A204.1 (cell line): Measurements from ENCODE around the gene CCZ1B.
"Not testable (repeated sequence)": the region's sequence is repeated elsewhere in the genome, so short reads cannot be mapped to it uniquely, and the experiment has no call there.

ENCODE experiments used
- FAIRE-seq: peaks from 2 replicates; lab custom pipeline; 2012; peaks lifted over from hg19 to GRCh38; lab: Jason Lieb, UNC

CCZ1B gene

DNA sequence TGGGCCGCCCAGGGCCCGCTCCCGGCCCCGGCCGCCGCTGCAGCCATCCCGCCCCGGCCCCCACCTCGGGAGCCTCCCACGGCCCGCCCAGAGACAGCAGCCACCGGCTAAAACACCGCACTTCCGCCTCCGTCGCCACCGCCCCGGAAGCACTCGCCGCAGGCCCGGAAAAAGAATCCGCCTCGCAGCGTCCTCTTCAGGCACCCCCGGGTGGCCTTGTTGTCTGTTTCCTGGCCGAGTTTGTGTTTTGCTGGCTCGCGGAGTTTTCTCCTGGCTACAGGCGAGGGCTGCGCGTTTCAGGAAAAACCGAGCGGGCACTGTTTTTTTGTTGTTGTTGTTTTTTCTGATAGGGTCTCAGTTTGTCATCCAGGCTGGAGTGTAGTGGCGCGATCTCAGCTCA, at the start of gene CCZ1B:
Gene CCZ1B, minus strand, starts transcription at position 125 of the 400 bp plus-strand sequence. Its CDS starts 78 bp downstream, at position 47.
- FAIRE-seq: not testable (repeated sequence)

DNA sequence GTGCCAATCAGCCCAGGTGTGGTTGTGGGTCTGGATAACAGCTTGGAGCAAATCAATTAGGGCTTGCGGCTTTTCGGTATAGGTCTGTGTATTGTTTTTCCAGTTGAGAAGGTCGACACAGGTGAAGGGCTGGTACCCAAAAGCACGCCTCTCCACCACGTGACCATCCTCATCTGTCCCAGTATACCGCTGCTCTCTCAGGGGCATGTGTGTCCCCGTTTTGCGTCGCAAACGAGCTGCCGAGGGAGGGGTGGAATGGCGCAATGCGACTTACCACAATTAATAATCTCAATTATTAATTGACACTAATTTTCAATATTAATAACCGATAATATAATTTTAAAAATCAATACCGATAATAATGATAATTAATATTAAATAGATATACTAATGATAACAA, 48.9 kb upstream of the CCZ1B start:
- not testable (repeated sequence) for FAIRE-seq

DNA sequence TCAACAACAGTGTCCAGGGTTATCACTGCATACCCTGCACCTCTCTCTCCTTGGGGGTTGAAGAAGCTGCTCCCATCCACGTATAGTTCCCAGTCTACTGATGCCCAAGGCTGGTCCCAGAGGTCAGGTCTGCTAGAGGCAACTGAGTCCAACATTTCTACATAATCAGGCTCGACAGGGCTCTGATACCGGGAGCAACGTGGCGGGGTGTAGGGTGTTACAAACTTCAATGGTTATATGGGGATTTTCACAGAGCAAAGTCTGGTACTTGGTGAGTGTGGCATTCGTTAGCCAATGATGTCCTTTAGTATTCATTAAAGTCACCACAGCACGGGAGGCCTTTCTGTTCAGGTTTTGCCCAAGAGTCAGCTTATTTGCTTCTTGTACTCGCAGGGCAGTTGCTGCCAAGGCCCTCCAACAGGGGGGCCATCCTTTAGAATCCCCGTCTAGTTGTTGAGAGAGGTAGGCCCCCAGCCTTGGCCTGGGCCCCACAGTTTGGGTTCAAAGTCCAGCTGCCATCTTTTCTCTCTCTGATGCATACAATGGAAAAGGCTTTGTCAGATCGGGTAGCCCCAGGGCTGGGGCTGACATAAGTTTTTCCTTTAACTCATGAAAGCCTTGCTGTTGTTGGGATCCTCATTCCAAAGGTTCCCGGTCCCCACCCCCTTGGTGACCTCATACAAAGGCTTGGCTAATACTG, 46.3 kb upstream of the CCZ1B start:
- not testable (repeated sequence) for FAIRE-seq

DNA sequence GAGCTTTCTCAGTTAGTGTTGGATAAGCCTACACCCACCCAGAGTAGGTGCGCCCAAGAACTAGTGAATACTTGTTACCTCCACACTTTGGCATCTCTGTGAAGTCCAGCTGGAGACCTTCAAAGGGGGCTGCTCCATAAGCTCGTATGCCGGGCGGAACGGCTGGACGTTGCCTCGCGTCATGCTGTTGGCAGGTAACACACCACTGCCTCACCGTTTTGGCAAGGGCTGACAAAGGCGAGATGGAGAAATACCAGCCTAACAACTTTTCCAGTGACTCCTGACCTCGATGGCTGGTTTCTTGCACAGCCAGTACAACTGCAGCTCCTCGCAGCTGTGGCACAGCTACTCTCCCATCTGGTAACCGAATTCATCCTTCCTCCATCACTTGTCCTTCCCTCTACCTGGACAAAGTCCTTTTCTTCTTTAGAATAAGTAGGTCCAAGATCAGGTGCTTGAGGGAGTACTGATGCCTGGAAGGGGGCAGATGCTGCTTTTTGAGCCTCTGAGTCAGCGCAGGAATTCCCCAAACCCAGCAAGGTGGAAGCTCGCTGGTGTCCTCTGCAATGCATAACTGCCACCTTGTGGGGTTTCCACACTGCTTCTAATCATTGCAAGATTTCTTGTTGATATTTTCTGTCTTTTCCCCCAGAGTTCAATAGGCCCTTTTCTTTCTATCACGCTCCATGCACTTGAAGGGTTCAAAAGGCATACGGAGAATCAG, 45.5 kb upstream of the CCZ1B start:
- not testable (repeated sequence) for FAIRE-seq

DNA sequence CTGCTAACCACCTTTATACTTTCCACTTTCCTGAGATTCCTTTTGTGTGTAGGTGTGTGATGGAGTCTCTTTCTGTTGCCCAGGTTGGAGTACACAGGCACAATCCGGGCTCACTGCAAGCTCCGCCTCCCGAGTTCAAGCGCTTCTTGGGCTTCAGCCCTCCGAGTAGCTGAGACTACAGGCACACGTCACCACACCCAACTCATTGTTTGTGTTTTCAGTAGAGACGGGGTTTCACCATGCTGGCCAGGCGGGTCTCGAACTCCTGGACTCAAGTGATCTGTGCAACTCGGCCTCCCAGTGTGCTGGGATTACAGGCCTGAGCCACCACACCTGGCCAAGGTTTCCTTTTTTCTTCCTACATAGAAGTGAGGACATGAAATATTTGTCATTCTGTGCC, 38.7 kb upstream of the CCZ1B start:
- FAIRE-seq: not testable (repeated sequence)

DNA sequence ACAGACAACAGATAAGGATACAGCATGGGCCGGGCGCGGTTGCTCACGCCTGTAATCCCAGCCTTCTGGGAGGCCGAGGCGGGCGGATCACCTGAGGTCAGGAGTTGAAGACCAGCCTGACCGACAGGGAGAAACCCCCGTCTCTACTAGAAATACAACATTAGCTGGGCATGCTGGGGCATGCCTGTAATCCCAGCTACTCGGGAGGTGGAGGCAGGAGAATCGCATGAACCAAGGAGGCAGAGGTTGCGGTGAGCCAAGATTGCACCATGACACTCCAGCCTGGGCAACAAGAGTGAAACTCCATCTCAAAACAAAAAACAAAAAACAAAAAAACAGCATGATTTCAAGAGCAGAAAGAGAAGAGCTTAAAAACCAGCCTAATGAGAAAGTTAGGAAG, 38.1 kb upstream of the CCZ1B start:
- FAIRE-seq: not testable (repeated sequence)

DNA sequence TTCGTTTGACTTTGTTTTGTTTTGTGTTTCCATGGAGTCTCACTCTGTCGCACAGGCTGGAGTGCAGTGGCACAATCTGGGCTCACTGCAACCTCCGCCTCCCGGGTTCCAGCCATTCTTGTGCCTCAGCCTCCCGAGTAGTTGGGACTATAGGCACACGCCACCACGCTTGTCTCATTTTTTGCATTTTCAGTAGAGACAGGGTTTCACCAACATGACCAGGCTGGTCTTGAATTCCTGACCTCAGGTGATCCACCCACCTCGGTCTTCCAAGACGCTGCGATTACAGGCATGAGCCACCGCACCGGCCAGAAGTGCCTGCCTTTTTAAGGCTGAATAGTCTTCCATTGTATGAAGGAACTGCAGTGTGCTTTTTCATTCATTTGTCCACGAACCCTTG, 36.8 kb upstream of the CCZ1B start:
- not testable (repeated sequence) for FAIRE-seq

DNA sequence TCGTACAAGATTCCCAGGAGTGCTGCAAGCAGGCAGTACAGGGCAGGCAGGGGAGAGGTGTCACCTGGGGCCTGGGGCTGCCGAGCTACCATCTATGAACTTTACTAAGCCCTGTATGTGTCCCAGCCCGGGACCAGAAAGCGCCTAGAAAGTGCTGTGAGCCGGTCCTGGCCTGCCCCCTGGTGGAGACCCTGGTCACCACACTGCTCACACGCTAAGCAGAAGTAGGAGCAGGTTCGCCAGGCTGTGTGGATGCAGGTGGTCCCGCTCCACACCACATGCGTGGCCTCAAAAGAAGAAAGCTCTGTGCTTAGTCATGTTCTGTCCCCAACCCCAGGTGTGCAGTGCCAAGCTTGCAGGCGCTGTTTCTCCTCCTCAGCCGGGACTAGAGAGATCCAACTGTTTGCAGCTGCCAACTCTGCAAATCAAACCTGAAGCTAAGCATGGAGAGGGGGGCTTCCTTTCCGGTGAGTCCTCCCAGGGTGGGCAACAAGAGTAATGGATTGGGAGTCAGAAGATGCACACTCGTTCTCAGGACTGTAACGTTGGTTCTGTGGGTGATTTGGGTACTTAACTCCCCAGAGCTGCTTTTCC, 31.7 kb upstream of the CCZ1B start:
- not testable (repeated sequence) for FAIRE-seq

DNA sequence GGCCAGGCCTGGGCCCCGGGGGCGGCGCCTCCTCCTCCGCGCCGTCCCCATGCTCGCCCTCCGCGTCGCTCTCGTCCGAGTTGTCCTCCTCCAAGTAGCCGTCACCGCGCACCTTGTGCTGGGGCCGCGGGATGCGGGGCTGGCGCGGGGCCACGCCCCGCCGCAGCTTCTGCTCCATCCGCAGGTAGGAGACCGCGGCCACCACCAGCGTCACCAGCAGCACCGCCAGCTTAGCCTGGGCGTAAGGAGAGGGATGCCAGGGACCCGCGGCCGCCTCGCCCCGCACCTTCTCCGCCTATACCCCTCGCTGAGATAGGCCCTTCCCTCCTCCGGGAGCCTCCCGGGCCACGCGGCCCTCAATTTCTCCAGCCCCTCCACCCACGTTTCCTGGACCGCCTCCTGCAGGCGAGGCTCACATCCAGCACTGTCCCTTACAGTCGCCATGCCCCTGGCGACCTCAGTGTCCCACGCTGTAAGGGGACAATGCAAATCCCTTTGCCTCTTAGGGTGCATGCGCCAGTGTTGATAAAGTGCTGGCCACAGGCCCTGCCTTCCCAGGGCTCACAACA, 29.6 kb upstream of the CCZ1B start:
- not testable (repeated sequence) for FAIRE-seq

DNA sequence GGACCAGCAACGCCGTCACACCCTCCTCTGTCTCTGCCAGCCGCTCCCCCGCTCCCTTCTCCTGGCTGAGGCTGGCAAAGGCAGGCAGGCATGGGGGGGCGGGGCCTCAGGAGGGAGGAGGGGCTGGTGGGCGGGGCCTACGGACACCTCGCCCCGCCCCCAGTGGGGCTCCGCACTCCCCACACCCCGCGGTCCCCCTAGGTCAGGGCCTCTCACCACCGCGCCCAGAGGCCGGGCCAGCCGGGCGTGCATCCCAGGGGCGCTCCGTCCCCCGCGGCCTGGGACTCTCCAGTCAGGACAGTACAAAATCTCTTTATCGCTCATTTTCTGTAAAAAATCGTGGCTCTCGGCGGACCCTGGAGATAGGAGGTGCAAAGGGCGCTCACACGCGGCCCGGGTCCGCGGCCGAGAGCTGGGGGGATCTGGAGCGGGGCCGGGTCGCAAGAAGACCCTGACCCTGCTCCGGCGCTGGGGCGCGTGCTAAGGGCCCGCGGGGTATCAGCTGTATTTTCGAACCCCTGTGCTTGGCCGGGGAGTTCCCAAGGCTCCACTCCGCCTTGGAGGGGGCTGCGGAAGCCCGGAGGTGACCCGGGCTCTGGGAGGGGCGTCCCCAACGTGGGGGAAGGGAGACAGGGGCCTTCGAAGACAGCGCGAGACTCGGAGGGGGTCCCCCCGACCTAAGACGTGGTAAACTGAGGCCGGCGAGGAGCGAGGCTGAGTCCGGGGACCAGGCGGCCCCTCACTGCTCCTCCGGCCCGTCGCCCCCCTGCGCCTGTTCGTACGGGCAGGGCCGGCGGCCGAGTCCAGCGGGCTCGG, 28.9 kb upstream of the CCZ1B start:
- FAIRE-seq: not testable (repeated sequence)

DNA sequence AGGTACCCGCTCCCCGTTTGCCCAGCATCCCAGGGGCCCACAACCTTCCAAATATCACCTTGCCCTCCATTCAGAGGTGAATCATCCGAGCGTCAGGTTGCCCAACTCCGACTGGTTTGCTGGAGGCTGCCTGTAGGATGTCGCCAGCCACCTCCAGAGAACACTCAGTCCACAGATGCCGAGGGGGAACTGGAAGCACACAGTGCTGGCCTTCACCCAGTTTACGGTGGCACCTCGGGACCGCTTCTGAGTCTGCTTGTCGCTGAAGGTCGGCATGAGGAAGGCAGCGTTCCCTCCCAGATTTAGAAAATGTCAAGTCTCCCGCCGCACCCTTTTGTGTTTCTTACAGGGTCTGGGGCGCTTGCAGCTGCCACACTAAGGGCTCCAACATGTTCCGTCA, 27.6 kb upstream of the CCZ1B start:
- FAIRE-seq: not testable (repeated sequence)

DNA sequence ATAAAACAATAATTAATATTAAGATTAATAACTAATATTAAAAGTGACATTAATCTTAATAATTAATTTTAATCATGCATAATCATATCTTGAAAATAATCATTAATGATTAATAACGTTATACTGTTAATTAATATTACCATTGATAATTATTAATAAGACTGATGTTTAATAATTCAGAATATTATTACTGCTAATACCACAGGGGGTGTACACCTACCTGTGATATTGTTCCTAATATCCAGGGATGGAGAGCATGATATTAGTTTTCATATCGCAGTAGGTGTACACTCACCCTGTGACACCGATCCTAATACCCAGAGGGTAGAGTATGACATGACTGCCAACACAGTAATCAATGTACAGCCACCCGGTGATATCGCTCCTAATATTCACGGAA, 23.1 kb upstream of the CCZ1B start:
- not testable (repeated sequence) for FAIRE-seq

DNA sequence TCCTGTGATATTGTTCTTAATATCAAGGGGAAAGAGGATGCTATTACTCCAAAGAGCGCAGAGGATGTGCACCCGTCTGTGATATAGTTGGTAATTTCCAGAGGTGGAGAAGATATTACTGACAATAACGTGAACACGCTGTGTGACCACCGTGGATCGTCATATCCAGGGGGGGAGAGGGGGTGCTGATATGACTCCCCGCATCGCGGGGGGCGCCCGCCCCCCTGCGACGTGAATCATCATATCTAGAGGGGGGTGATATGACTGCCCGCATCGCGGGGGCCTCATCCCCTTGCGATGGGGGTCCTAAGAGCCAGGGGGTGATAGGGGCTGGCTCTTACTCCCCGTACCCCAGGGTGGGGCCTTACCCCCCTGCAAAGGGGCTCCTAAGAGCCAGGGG, 21.7 kb upstream of the CCZ1B start:
- FAIRE-seq: not testable (repeated sequence)

DNA sequence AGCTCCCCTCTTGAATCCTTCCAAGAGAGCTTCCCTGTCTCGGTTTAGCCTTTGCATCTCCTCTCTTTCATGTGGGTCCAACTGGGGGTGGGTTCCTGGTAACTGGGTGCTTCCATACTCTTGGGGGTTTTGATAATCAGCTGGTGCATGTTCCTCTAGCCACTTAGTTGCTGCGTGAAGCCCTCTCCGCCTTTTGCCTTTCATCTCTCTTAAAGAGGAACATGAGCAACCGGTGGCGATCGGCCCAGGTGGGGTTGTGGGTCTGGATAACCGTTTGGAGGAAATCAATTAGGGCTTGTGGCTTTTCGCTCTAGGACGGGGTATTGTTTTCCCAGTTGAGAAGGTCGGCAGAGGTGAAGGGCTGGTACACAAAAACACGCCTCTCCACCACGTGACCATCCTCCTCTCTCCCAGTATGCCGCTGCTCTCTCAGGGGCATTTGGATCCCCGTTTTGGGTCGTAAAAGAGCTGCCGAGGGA, 19.9 kb upstream of the CCZ1B start:
- FAIRE-seq: not testable (repeated sequence)

DNA sequence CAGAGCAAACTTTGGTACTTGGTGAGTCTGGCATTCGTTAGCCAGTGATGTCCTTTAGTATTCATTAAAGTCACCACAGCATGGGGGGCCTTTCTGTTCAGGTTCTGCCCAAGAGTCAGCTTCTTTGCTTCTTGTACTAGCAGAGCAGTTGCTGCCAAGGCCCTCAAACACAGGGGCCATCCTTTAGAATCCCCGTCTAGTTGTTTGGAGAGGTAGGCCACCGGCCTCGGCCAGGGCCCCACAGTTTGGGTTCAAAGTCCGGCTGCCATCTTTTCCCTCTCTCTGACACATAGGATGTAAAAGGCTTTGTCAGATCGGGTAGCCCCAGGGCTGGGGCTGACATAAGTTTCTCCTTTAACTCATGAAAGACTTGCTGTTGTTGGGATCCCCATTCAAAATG, 17.6 kb upstream of the CCZ1B start:
- FAIRE-seq: not testable (repeated sequence)

DNA sequence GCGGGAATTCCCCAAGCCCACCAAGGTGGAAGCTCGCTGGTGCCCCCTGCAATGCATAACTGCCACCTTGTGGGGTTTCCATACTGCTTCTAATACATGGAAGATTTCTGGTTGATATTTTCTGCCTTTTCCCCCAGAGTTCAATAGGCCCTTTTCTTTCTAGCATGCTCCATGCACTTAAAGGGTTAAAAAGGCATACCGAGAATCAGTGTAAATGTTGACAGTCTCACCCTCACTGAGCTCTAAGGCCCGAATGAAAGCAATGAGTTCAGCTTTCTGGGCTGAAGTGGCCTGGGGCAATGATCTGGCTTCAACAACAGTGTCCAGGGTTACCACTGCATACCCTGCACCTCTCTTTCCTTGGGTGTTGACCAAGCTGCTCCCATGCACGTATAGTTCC, 17.0 kb upstream of the CCZ1B start:
- FAIRE-seq: not testable (repeated sequence)

DNA sequence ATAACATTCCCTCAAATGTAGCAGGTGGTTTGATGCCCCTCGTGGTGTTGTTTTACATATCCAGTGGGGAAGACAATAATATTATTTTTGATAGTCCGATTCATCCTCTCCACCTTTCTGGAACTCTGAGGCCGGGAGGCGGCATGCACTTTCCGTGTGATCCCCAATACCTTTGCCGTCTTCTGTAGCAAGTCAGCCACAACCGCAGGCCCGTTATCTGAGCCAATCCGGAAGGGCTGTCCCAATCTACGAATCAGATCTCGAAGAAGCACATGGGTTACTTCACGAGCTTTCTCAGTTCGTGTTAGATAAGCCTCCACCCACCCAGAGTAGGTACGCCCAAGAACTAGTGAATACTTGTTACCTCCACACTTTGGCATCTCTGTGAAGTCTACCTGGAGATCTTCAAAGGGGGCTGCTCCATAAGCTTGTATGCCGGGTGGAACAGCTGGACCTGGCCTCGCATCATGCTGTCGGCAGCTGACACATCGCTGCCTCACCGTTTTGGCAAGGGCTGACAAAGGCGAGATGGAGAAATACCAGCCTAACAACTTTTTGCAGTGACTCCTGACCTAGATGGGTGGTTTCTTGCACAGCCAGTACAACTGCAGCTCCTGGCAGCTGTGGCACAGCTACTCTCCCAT, 16.3 kb upstream of the CCZ1B start:
- FAIRE-seq: not testable (repeated sequence)

DNA sequence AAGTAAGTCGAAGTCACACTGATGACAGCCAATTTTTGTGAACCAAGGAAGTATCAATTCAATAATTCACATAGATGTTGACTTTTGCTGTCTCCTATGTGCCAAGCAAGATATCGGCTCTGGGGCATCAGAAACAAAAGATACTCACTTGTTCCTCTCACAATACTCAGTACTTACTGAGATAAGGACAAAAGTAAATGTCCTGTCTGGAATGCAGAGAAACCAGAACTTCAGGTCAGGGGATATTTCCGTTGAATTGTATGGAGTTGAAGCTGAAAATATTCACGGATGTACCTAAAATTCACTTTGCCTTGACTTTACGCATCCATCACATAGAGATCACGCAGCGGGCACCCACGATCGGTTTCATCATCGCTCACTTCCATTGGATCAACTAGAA, 11.0 kb upstream of the CCZ1B start:
- not testable (repeated sequence) for FAIRE-seq

DNA sequence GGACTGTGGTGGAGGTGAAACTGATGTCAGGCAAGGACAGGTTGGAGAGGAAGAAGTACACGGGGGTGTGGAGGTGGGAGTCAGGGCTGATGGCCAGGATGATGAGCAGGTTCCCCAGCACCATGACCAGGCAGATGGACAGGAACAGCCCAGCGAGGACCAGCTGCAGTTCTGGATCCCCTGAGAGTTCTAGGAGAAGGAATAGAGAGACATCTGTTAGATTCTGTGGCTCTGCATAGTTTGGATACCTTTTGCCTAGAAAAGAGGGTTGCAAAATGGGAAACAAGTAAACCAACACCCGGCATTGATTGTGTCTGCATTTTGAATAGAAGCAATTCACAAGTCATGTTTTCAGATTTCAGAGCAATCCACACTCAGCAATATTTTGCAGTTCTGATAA, 9.4 kb upstream of the CCZ1B start:
- not testable (repeated sequence) for FAIRE-seq

DNA sequence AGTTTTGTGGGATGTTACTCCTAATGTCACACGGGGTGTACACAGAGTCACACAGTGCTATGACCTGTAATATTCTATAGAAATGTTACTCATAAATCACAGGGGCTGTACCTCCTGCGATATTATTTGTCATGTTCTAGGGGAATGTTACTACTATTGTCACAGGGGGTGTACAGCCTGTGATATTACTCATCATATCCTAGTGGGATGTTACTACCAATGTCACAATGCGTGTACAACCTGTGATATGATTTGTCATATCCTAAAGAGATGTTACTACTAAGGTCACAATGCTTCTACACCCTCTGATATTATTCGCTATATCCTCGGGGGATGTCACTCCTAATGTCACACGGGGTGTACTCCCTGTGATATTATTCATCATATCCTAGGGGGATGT, 7.6 kb upstream of the CCZ1B start:
- FAIRE-seq: no peak

DNA sequence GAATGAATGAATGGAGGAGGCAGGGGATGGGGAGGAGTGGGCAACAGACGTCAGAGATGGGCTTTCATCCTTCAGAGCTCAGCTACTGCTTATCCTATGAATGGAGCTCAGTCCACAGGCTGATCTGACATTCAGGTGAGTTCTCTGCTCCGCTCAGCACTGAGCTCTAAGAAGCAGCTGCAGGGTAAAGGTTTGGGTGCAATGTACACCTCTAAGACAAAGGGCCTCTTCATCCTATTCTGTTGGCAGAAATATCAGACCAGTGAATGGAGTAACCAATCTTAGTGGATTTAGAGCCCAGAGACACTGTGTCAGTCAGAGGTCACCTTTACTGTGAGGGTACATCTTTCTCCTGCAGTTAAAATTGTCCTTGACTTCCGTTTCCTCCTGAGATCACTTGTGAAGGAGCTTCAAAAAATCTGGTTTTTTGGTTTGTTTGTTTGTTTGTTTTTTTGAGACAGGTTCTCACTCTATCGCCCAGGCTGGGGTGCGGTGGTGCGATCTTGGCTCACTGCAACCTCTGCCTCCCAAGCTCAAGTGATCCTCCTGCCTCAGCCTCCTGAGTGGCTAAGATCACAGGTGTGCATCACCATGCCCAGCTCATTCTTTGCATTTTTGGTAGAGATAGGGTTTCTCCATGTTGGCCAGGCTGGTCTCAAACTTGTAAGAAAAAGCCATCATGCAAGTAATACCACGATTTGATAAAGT, 5.1 kb upstream of the CCZ1B start:
- FAIRE-seq: no peak
